ENCODE measurements around the gene RNF17. TPM values are rescaled to one million over a fixed set of nuclear protein-coding genes. Genes with fewer than 3 reads are reported as not detected.
A peak's percentile ranks its signal among the peaks of the same experiment; 100 is the strongest.
"Not testable (repeated sequence)": the region's sequence is repeated elsewhere in the genome, so short reads cannot be mapped to it uniquely, and the experiment has no call there.

The RNF17 gene, protein sequence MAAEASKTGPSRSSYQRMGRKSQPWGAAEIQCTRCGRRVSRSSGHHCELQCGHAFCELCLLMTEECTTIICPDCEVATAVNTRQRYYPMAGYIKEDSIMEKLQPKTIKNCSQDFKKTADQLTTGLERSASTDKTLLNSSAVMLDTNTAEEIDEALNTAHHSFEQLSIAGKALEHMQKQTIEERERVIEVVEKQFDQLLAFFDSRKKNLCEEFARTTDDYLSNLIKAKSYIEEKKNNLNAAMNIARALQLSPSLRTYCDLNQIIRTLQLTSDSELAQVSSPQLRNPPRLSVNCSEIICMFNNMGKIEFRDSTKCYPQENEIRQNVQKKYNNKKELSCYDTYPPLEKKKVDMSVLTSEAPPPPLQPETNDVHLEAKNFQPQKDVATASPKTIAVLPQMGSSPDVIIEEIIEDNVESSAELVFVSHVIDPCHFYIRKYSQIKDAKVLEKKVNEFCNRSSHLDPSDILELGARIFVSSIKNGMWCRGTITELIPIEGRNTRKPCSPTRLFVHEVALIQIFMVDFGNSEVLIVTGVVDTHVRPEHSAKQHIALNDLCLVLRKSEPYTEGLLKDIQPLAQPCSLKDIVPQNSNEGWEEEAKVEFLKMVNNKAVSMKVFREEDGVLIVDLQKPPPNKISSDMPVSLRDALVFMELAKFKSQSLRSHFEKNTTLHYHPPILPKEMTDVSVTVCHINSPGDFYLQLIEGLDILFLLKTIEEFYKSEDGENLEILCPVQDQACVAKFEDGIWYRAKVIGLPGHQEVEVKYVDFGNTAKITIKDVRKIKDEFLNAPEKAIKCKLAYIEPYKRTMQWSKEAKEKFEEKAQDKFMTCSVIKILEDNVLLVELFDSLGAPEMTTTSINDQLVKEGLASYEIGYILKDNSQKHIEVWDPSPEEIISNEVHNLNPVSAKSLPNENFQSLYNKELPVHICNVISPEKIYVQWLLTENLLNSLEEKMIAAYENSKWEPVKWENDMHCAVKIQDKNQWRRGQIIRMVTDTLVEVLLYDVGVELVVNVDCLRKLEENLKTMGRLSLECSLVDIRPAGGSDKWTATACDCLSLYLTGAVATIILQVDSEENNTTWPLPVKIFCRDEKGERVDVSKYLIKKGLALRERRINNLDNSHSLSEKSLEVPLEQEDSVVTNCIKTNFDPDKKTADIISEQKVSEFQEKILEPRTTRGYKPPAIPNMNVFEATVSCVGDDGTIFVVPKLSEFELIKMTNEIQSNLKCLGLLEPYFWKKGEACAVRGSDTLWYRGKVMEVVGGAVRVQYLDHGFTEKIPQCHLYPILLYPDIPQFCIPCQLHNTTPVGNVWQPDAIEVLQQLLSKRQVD (N-terminal part only)
- total RNA-seq (2014; rRNA removed; shearing (Covaris generic)): not detected in 2 replicates
- polyA plus RNA-seq (2015; cell fraction: cytosol; rRNA removed): 0.06 TPM in 1 of 2 replicates, not detected in the other
- polyA plus RNA-seq (2015; cell fraction: nucleus; rRNA removed): not detected in 2 replicates

DNA sequence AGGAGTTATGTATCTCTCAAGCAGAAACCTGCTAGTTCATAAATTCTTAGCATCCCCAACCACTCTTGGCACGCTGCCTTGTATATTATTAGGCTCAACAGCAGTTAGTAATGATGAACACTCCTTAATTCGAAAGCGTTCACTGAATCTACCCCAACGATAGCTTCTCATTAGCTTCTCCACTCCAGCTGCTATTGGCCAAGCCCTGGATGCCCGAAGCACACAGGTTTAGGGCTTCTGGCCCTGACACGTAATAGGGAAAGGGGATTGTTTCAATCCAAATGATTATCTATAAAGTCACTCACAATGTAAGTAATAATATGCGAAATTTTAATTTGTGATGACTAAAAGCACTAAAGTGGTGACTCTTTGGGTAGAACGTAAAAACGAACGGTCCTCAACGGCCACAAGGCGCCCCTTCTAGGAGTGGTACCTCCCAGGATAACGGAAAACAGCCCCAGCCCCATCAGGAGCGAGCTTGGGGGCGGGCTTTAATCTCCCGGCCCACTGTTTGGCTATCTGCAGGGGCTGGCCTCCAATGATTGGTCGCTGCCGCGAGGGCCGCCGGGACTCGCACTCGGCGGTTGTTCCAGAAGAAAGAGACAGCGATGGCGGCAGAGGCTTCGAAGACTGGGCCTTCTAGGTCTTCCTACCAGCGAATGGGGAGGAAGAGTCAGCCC is at the start of gene RNF17:
RNF17 (plus strand) TSS at position 574 of the 680 bp plus-strand sequence; CDS start at position 609, 35 bp downstream.
- DNase-seq (ENCODE audit: low read depth, low spot score): no peak
- in situ Hi-C loops (cut with HindIII; ENCODE audit: low pct_unique_long_range_greater_than_20kb, low sequenced_read_pairs): no loop called here

DNA sequence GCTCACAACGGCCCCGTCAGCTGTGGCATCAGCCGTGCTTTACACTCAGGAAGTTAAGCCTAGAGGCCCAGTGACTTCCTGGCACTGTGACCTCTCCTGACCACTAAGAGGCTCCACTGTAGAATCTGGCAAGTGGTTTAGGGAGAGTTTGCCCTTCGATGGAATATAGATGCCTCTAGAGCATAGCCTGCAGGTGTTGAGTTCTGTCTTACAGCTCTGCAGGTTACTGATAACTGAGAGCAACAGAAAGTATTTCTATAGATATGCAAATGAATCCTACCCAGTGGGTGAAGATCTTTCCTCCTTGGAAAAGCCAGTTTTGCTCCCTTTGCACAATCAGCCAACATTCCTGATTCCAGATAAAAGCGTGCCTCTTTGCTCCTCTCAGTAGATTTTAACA is 48.0 kb upstream of the RNF17 start:
- DNase-seq (ENCODE audit: low read depth, low spot score): peak; percentile 23
- in situ Hi-C loops (cut with HindIII; ENCODE audit: low pct_unique_long_range_greater_than_20kb, low sequenced_read_pairs): no loop called here

DNA sequence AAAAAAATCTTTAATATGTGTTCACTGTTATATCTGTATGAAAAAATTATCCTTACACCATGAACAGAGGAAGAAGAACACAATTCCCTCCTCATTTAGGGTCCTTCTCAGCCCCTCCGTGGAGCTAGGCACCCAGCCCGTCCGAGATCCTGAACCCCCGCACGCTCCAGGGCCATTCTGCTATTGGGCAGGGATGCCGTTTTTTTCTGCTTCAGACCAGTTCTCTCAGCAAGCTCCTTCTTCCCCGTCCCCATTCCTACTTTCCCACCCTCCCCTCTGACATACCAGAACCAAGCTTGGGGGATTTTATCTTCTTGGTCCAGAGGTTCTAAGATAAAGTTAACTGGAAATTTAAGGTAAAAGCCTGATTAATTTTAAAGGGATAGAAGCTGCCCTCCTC is 47.5 kb upstream of the RNF17 start:
- in situ Hi-C loops (cut with HindIII; ENCODE audit: low pct_unique_long_range_greater_than_20kb, low sequenced_read_pairs): no loop called here
- DNase-seq (ENCODE audit: low read depth, low spot score): no peak

DNA sequence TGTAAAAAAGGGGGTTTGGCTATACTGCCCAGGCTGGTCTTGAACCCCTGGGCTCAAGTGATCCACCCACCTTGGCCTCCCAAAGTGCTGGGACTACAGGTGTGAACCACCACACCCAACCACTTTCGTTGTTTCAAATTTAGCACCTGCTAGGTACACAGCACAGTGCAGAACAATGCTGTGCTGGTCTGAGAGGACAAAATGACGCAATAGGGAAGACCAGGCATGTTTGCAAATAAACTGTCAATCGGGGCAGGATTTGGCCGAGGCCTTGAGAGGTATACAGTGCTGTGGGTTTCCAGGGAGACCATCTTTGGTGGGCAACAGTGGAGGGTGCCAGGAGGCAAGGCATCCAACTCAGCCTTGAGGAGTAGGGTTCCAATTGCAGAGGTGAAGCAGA is 46.8 kb upstream of the RNF17 start:
- no peak for DNase-seq (ENCODE audit: low read depth, low spot score)
- in situ Hi-C loops (cut with HindIII; ENCODE audit: low pct_unique_long_range_greater_than_20kb, low sequenced_read_pairs): no loop called here

DNA sequence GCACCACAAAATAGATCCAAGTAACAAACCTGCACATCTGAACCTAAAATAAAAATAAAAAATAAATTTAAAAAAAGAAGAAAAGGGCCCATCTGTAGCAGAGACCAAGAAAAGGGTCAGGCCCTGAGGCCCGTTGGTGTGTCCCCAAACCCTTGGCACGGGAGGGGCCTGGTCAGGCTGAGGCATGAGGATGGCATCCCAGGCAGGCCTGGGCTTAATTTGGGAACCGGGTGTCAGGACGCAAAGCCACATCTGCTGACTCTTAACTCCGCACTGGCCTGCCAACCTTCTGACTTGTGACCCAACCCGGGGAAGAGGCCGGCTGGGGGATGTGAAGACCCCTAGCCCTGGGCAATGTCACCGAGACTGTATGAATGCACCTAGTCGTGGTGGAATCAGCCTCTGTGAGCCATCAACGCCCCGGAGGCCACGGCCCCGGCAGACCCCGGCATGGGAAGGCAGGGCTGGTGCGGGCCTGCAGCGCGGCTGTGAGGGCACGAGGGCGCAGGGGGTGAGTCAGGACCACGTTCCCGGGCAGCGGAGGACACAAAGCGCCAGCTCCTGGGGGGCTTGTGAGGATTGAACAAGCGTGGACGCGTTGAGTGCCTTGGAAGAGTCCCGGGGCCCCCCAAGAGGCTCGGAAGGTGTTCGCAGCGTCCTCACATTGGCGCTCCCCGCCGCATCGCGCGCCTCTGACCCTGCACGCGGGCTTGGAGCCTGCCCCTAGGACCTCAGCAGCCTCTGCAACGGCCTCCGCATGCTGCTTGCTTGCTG is 45.6 kb upstream of the RNF17 start:
- DNase-seq (ENCODE audit: low read depth, low spot score): no peak
- in situ Hi-C loops (cut with HindIII; ENCODE audit: low pct_unique_long_range_greater_than_20kb, low sequenced_read_pairs): no loop called here

DNA sequence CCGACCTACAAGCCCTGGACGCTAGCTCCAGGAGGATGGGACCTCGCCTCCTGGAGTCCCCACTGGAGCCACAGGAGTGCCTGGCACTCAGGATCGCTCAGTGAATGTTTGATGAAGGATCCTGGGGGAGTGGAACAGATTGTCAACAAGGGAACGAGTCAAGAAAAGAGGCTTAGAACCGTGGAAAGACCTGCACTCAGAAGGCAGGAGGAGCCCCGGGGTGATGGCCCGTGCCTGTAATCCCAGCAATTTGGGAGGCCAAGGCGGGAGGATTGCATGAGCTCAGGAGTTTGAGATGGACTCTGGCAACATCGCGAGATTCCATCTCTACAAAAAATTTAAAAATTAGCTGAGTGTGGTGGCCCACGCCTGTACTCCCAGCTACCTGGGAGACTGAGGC is 44.8 kb upstream of the RNF17 start:
- in situ Hi-C loops (cut with HindIII; ENCODE audit: low pct_unique_long_range_greater_than_20kb, low sequenced_read_pairs): no loop called here
- no peak for DNase-seq (ENCODE audit: low read depth, low spot score)

DNA sequence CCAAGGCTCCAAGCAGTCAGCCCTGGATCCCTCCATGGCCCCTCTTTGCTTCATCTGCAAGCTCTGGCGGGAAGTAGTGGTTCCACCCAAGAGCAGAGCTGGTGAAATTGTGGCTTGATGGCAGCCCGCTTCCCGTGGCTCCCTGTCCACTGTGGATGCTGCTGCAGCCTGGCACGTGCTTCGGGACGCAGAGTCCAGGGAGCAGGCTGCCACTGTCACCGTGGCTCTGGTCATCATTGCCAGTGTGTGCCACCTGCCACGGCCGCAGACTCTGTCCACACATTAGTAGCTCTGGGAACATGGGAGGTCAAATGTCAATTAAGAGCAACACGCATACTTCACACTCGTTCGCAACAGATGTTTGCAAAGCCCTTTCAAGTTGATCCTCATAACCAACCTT is 40.8 kb upstream of the RNF17 start:
- in situ Hi-C loops (cut with HindIII; ENCODE audit: low pct_unique_long_range_greater_than_20kb, low sequenced_read_pairs): no loop called here
- DNase-seq (ENCODE audit: low read depth, low spot score): no peak

DNA sequence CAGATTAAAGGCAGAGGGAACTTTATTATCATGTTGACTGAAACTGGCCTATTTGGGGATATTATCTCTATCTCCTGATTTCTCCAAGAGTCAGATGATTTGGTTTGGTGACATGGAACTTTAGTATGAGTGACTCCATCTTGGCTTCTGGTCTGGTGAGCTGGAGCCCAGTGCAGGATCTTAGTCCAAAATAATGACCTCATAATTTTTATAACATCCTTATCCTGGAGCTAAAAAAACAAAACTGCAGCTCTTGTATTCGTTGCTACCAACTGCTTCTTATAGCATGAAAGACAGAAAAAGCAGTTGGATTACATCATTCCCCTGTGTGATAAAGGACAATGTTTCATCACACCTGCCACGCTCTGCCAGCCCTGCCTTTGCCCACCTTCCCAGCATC is 39.3 kb upstream of the RNF17 start:
- in situ Hi-C loops (cut with HindIII; ENCODE audit: low pct_unique_long_range_greater_than_20kb, low sequenced_read_pairs): no loop called here
- no peak for DNase-seq (ENCODE audit: low read depth, low spot score)

DNA sequence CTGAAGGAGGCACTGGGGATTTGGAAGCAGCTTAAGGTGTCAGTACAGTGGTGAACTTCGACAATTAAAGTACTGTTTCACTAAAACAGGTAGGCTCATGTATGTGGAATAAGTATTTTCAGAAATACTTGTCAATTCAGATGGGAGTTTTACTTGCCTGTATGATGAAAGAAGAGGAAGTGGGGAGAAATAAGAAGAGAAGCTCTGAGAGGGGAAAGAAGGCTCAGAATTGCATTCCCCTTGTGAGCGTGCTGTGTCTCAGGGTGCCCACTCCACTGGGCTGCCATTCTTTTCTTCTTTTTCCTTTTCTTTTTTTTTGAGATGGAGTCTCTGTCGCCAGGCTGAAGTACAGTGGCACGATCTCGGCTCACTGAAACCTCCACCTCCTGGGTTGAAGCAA is 38.6 kb upstream of the RNF17 start:
- in situ Hi-C loops (cut with HindIII; ENCODE audit: low pct_unique_long_range_greater_than_20kb, low sequenced_read_pairs): no loop called here
- DNase-seq (ENCODE audit: low read depth, low spot score): no peak

DNA sequence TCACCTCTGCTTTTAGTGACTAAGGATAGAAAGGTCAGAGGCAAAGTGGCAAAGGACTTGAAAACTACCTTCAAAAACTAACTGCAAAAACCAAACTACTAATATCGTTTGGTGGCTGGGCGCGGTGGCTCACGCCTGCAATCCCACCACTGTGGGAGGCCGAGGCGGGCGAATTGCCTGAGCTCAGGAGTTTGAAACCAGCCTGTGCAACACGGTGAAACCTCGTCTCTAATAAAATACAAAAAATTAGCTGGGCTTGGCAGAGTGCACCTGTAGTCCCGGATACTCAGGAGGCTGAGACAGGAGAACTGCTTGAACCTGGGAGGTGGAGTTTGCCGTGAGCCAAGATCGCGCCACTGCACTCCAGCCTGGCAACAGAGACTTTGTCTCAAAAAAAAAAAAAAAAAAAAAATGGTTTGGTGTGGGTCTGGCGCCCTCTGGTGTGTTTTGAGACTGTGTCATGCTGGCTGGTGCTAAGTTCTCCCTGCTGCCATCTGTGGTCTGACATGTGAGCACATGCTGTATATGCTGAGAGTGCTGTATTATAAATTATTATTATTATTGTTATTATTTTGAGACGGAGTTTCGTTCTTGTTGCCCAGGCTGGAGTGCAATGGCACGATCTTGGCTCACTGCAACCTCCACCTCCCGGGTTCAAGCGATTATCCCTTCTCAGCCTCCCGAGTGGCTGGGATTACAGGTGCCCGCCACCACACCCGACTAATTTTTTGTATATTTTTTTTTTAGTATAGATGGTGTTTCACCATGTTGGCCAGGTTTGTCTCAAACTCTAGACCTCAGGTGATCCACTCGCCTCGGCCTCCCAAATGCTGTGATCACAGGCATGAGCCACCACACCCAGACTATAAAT is 36.0 kb upstream of the RNF17 start:
- peak; percentile 91 for DNase-seq (ENCODE audit: low read depth, low spot score)
- in situ Hi-C loops (cut with HindIII; ENCODE audit: low pct_unique_long_range_greater_than_20kb, low sequenced_read_pairs): no loop called here

DNA sequence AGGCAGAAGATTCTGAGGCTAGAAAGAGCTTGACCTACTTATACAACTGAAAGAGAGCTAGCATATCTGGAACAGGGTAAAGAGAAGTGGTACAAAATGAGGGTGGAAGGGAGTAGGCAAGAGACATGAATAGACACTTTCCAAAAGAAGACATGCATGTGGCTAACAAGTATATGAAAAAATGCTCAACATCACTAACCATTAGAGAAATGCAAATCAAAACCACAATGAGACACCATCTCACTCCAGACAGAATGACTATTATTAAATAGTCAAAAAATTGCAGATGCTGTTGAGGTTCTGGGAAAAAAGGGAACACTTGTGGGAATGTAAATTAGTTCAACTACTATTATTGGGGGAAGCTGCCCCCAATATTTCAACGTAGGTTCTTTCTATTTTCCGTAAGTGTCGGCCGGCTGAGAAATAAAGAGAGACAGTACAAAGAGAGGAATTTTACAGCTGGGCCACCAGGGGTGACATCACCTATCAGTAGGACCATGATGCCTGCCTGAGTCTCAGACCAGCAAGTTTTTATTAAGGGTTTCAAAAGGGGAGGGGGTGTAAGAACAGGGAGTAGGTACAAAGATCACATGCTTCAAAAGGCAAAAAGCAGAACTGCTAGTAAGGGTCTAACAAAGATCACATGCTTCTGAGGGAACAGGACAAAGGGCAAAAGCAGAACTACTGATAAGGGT is 32.9 kb upstream of the RNF17 start:
- in situ Hi-C loops (cut with HindIII; ENCODE audit: low pct_unique_long_range_greater_than_20kb, low sequenced_read_pairs): not testable (repeated sequence)

DNA sequence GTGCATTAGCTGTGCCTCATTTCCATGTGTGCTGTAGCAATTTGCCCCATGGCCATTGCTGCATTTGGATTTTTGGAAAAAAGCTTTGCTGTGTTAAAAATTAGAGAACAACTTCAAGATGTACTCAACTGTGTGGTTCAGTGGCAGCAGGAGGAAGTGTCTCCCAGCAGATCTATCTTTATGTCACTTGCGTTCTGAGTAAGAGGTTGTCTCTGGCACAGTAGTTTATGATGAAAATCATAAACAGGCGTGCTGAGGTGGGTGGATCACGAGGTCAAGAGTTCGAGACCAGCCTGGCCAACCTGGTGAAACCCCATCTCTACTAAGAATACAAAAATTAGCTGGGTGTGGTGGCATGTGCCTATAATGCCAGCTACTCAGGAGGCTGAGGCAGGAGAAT is 29.0 kb upstream of the RNF17 start:
- DNase-seq (ENCODE audit: low read depth, low spot score): no peak

More for the DNA sequence above, 32.9 kb upstream of the RNF17 start:
- DNase-seq (ENCODE audit: low read depth, low spot score): not testable (repeated sequence)

DNA sequence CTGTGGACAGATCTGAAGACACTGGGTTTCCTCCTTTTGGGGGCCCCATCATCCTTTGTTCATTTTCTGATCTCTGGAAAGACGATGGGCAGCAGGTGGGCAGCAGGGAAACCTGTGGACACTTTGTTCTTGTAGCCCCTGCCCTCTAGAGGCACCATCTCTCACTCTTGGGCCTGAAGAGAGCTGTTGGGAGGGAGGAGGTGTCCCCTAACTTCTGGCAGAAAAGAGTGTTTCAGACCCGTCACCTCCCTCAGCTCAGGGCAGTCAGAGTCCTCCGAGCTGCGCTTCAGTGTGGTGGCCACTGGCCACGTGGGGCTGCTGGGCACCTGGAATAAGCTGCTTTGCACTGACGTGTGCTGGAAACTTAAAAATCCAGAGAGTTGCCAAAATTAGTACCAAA is 26.9 kb upstream of the RNF17 start:
- no peak for DNase-seq (ENCODE audit: low read depth, low spot score)
- in situ Hi-C loops (cut with HindIII; ENCODE audit: low pct_unique_long_range_greater_than_20kb, low sequenced_read_pairs): no loop called here

More for the DNA sequence above, 29.0 kb upstream of the RNF17 start:
- in situ Hi-C loops (cut with HindIII; ENCODE audit: low pct_unique_long_range_greater_than_20kb, low sequenced_read_pairs): no loop called here

DNA sequence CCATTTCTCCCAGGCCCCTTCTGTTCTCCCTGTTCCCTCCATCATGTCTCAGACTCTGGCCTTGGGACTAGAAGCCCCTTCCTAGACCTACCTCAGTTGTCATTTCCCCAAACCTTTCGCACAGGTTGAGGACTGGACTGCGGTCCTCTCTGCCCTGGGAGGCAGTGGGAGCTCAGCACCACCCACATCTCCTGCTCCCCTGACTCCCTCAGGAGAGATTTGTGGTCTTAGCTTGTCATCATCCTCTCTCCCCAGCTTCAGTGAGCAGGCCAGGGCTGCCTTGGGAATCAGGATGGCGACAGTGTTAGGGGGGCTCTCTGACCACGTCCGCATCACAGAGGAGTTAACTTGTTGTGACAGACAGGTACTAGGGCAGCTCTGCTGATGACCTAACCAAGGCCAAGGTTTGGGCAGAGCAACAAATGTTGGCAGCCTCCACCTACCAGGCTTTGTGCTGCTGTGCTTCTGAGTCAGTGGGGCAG is 25.6 kb upstream of the RNF17 start:
- DNase-seq (ENCODE audit: low read depth, low spot score): no peak
- in situ Hi-C loops (cut with HindIII; ENCODE audit: low pct_unique_long_range_greater_than_20kb, low sequenced_read_pairs): no loop called here
